Activated T-cell treated with anti-CD3 and anti-CD28 coated beads, Interleukin-2, amount 50 U/mL, for 24 hours (primary cell): ENCODE measurements around the gene ITPR1.

ENCODE experiments used
- DNase-seq: peaks from one replicate; pipeline ENCODE4 v3.0.0-alpha.2; 2020
- H3K27ac Mint-ChIP-seq: 2 replicates; pipeline ENCODE4 v1.8.0; 2020; ENCODE audit warnings: mild to moderate bottlenecking, mixed read lengths
- H3K27me3 Mint-ChIP-seq: 2 replicates; pipeline ENCODE4 v1.8.0; 2020; ENCODE audit warnings: mixed read lengths
- H3K36me3 Mint-ChIP-seq: 2 replicates; pipeline ENCODE4 v1.8.0; 2020; ENCODE audit warnings: low read depth, mixed read lengths
- H3K4me1 Mint-ChIP-seq: 2 replicates; pipeline ENCODE4 v1.8.0; 2020; ENCODE audit warnings: low read depth, mixed read lengths
- H3K4me3 Mint-ChIP-seq: 2 replicates; pipeline ENCODE4 v1.8.0; 2020; ENCODE audit warnings: mild to moderate bottlenecking, moderate library complexity, mixed read lengths
- H3K9me3 Mint-ChIP-seq: 2 replicates; pipeline ENCODE4 v1.8.0; 2020; ENCODE audit warnings: mixed read lengths

Gene ITPR1

GRCh38 chr3:4509983-4510755, 17.0 kb downstream of the ITPR1 start:
- Mint-ChIP-seq H3K4me1 (peaks cover 47% of the 10 kb centered on the region), H3K9me3 (no peaks in the 10 kb centered on the region), H3K27ac (no peak overlapping the region), H3K4me3 (no peak overlapping the region), H3K27me3 (no peaks in the 10 kb centered on the region), H3K36me3 (peaks cover 21% of the 10 kb centered on the region)
- no peak for DNase-seq

GRCh38 chr3:4511491-4512262, 18.5 kb downstream of the ITPR1 start:
- H3K27me3 Mint-ChIP-seq, result no peaks in the 10 kb centered on the region
- DNase-seq, result no peak
- no peak overlapping the region for H3K4me3 Mint-ChIP-seq
- peaks cover 43% of the 10 kb centered on the region for H3K4me1 Mint-ChIP-seq
- no peak overlapping the region for H3K27ac Mint-ChIP-seq
- no peaks in the 10 kb centered on the region for H3K9me3 Mint-ChIP-seq
- H3K36me3 Mint-ChIP-seq, result peaks cover 21% of the 10 kb centered on the region

GRCh38 chr3:4512895-4513616, 19.9 kb downstream of the ITPR1 start:
- no peak overlapping the region for H3K27ac Mint-ChIP-seq
- H3K9me3 Mint-ChIP-seq, result no peaks in the 10 kb centered on the region

DNA sequence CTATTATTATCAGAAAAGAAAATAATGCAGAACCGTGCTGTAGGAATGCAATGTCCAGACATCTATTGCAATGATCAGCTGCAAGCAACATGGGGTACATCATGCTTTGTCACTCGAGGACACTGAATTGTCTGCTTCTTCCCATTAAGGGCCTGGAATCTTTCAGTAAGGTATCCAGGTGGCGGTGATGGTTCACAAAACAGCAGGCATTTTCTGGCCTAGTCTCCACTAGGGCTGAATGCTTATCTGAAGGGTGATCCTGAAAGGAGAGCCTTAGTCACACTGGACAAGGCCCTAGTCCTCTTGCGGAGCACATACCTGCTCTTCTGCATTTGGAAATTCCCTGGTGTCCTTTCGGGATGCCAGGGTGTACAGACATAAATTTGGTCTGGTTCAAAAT, 21.2 kb downstream of the ITPR1 start:
- no peaks in the 10 kb centered on the region for H3K9me3 Mint-ChIP-seq
- peaks cover 26% of the 10 kb centered on the region for H3K36me3 Mint-ChIP-seq
- H3K27me3 Mint-ChIP-seq, result no peaks in the 10 kb centered on the region
- H3K4me3 Mint-ChIP-seq, result no peak overlapping the region
- no peak overlapping the region for H3K27ac Mint-ChIP-seq
- DNase-seq, result no peak
- H3K4me1 Mint-ChIP-seq, result peaks cover 43% of the 10 kb centered on the region

More at GRCh38 chr3:4512895-4513616, 19.9 kb downstream of the ITPR1 start:
- Mint-ChIP-seq H3K4me1 (peaks cover 41% of the 10 kb centered on the region), H3K36me3 (peaks cover 28% of the 10 kb centered on the region), H3K27me3 (no peaks in the 10 kb centered on the region), H3K4me3 (no peak overlapping the region)
- no peak for DNase-seq

- no peak for DNase-seq
- Mint-ChIP-seq H3K36me3 (peaks cover 25% of the 10 kb centered on the region), H3K4me1 (peaks cover 49% of the 10 kb centered on the region), H3K27me3 (no peaks in the 10 kb centered on the region), H3K27ac (peak overlapping the region; percentile 35), H3K4me3 (no peak overlapping the region), H3K9me3 (no peaks in the 10 kb centered on the region)
These were observed 21.8 kb downstream of the ITPR1 start for GRCh38 chr3:4514916-4515315.

DNA sequence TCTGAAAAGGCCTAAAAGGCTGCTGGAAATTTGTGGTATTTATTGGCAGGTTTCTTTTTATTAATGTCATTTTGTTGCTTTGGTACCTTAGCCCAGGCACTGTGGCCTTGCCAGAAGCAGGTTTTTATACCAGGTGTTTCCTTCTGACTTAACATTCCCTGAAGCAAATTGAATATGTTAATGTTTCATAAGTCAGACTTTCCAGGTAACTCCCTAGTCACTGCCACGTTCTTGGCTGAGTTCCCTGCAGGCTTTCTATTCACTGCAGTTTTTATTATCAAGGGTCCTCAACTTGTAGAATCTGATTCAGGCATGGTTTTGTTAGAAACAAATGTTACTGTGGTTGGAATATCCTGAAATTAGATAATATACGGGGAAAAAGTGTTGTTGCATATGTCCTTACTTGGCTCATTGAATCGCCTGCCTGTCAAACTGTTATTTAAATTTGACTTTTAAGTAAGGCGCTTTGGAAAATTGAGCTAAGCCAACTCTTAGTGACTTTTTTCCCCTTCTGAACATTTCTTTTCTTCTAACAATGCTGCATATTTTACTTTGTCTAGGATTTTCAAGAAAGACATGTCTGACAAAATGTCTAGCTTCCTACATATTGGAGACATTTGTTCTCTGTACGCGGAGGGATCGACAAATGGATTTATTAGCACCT, 22.9 kb downstream of the ITPR1 start:
- no peaks in the 10 kb centered on the region for H3K27me3 Mint-ChIP-seq
- H3K4me1 Mint-ChIP-seq, result peaks cover 55% of the 10 kb centered on the region
- no peak overlapping the region for H3K4me3 Mint-ChIP-seq
- H3K36me3 Mint-ChIP-seq, result peaks cover 30% of the 10 kb centered on the region
- H3K27ac Mint-ChIP-seq, result peak overlapping the region; percentile 82
- H3K9me3 Mint-ChIP-seq, result no peaks in the 10 kb centered on the region
- DNase-seq, result no peak

GRCh38 chr3:4517093-4517492, 23.9 kb downstream of the ITPR1 start:
- Mint-ChIP-seq H3K4me3 (no peak overlapping the region), H3K27me3 (no peaks in the 10 kb centered on the region), H3K27ac (peak overlapping the region; percentile 56), H3K4me1 (peaks cover 54% of the 10 kb centered on the region), H3K9me3 (no peaks in the 10 kb centered on the region), H3K36me3 (peaks cover 35% of the 10 kb centered on the region)
- DNase-seq, result no peak

DNA sequence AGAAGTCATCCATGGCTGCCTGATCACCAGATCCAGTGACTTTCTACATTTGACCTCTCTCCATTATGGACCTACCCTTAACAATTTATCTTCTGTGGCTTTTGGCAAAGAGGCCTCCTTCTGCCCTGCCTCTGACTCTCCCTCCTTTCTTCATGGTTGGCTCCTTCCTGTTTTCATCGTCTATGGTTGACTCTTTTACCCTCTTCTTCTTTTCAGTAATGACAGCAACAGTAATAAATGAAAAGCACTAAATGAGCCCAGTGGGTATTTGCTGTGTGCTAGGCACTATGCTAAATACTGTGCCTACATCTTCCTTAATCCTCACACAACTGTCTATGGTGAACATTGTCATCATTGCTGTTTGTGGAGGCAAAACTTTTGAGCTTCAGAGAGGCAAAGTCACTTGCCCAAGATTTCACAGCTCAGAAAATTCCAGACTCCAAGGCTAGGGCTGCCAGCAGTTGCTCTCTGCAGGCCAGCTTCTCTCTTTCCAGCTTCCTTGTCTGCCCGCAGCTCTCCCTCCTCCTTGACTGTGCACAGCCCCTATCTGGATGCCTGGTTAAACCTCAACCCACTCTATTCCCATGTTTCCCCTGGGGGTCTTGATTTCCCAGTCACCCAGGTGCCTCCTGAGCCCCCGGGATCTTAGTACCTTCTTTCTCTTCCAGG, 24.6 kb downstream of the ITPR1 start:
- Mint-ChIP-seq H3K4me1 (peaks cover 48% of the 10 kb centered on the region), H3K27me3 (no peaks in the 10 kb centered on the region), H3K4me3 (no peak overlapping the region)

DNA sequence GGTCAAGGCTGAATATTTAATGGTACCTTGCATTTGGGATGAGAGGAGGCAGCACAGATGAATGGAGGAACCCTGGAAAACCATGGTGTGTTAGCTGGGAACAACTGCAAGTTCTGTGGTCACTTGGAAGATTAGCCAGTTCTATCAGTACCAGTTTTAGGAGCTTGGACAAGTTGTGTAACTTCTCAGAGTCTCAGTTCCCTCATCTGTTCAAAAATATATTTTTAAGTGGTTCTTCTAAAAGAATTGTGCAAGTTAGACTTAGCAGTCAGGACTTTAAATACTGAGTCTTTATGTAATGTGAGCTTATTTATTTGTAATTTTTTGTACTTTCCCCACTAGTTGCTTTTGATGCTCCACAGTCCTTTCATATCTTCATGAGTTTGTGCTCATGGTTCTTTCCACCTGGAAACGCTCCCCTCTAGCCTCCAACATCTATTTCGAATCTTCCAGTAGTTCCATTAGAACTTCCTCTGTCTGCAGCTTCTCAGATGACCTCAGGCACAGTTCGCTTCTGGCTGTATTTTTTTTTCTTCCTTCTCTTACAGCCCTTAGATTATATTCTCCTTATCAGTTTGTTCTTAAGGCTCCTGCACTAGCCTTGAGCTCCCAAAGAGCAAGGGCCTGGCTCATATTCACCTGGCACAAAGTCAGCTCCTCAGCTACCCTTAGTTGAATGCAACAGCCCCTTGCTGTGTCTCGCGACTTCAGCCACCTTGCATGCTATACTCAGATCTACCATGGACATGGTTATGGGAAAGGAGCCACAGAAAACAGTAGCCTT, 27.1 kb downstream of the ITPR1 start:
- peak overlapping the region; percentile 90 for H3K27ac Mint-ChIP-seq
- H3K36me3 Mint-ChIP-seq, result peaks cover 57% of the 10 kb centered on the region
- no peak overlapping the region for H3K4me3 Mint-ChIP-seq
- no peak for DNase-seq
- H3K4me1 Mint-ChIP-seq, result peaks cover 52% of the 10 kb centered on the region
- H3K27me3 Mint-ChIP-seq, result no peaks in the 10 kb centered on the region
- H3K9me3 Mint-ChIP-seq, result no peaks in the 10 kb centered on the region

More for the DNA sequence above, 24.6 kb downstream of the ITPR1 start:
- H3K9me3 Mint-ChIP-seq, result no peaks in the 10 kb centered on the region
- peaks cover 39% of the 10 kb centered on the region for H3K36me3 Mint-ChIP-seq
- no peak for DNase-seq
- peak overlapping the region; percentile 90 for H3K27ac Mint-ChIP-seq

GRCh38 chr3:4522947-4523346, 29.8 kb downstream of the ITPR1 start:
- Mint-ChIP-seq H3K27me3 (no peaks in the 10 kb centered on the region), H3K4me3 (no peak overlapping the region), H3K9me3 (no peaks in the 10 kb centered on the region), H3K4me1 (peaks cover 42% of the 10 kb centered on the region), H3K27ac (no peak overlapping the region), H3K36me3 (peaks cover 57% of the 10 kb centered on the region)
- no peak for DNase-seq

- no peaks in the 10 kb centered on the region for H3K27me3 Mint-ChIP-seq
- no peak for DNase-seq
- peaks cover 52% of the 10 kb centered on the region for H3K36me3 Mint-ChIP-seq
- no peak overlapping the region for H3K4me3 Mint-ChIP-seq
- no peaks in the 10 kb centered on the region for H3K9me3 Mint-ChIP-seq
- peaks cover 34% of the 10 kb centered on the region for H3K4me1 Mint-ChIP-seq
- H3K27ac Mint-ChIP-seq, result no peak overlapping the region
These were observed 30.9 kb downstream of the ITPR1 start for GRCh38 chr3:4523710-4524698.

DNA sequence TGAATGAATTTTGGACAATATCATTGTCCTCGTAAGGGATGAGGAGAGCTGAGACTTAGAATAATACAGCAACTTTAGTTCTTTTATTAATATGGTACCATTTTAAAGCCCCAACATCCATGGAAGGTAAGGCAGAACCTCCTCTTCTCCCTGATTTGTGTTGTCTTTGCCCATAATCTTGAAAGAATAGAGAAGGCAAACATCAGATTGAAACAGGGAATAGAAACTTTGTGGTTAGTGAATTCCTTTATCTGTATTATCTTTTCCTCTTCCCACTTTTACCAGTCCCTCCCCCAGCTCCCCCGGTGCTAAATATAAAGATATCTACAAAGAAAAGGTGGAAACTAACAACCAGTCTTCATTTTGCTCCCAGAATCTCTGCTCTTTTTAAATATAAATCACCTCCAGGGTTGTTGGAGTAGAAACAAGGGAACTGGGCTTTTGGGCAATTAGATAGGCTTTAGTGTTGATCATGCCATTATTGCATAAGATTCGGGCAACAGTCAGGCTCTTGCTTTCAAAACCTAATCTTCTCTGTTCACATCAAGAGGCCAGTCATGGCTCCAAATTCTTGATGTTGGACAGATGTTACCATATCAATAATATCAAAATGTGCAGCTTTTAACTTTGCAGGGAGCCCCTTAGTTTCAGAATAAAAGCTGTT, 32.5 kb downstream of the ITPR1 start:
- no peak for DNase-seq
- no peaks in the 10 kb centered on the region for H3K27me3 Mint-ChIP-seq
- no peak overlapping the region for H3K4me3 Mint-ChIP-seq
- no peak overlapping the region for H3K27ac Mint-ChIP-seq
- H3K36me3 Mint-ChIP-seq, result peaks cover 49% of the 10 kb centered on the region
- H3K9me3 Mint-ChIP-seq, result no peaks in the 10 kb centered on the region
- H3K4me1 Mint-ChIP-seq, result peaks cover 25% of the 10 kb centered on the region
